Endothelial cell of umbilical vein (primary cell): ENCODE measurements around the gene SRP9. TPM values are rescaled to one million over a fixed set of nuclear protein-coding genes. Genes with fewer than 3 reads are reported as not detected.

Experiments used
- BruUV-seq: library from RNA; stranded (reverse); fragments of 400-500 nt; replicated peaks from 2 replicates; lab custom pipeline; 2021; lab: Mats Ljungman, UMichigan
- CTCF ChIA-PET: fragments of 300-600, 350-600 bp; sonication (Branson Sonifier 250); formaldehyde crosslinking; loops from one replicate; lab custom pipeline; 2021; ENCODE audit warnings: antibody characterized with exemption, inconsistent platforms; lab: Charles Lee
- POLR2A ChIA-PET: fragments of 300-600, 350-600 bp; sonication (Branson Sonifier 250); formaldehyde crosslinking; loops from one replicate; lab custom pipeline; 2021; ENCODE audit warnings: antibody characterized with exemption, inconsistent platforms; lab: Charles Lee
- DNase-seq: peaks from one replicate; pipeline ENCODE4 v3.0.0-alpha.2; 2011; ENCODE audit warnings: low read depth, low spot score
- FAIRE-seq: peaks from 2 replicates; lab custom pipeline; 2011; peaks lifted over from hg19 to GRCh38; lab: Jason Lieb, UNC
- H2AFZ ChIP-seq: 2 replicates; pipeline ENCODE4 v1.6.0; 2012; ENCODE audit warnings: low read depth, low read length, control low read depth, inconsistent platforms
- H3K27ac ChIP-seq: 2 replicates; pipeline ENCODE4 v1.5.1; 2011; ENCODE audit warnings: low read depth, mild to moderate bottlenecking, control low read depth, low read length, moderate library complexity; ENCODE audit not compliant: insufficient read depth
- H3K27me3 ChIP-seq, 2 experiments: 2 replicates each; pipeline versions ENCODE4 v1.6.0 to v1.6.1; 2011; ENCODE audit warnings: low read length in 2 of 2, mixed read lengths in 1 of 2; ENCODE audit not compliant: control insufficient read depth in 2 of 2, insufficient read depth in 2 of 2
- H3K36me3 ChIP-seq, 2 experiments: 2 replicates in 1 of 2; 3 replicates in 1 of 2; pipeline ENCODE4 v1.5.1; 2011; ENCODE audit warnings: low read length in 2 of 2, mild to moderate bottlenecking in 1 of 2, moderate library complexity in 1 of 2; ENCODE audit not compliant: control insufficient read depth in 2 of 2, insufficient read depth in 2 of 2; ENCODE audit errors: extremely low read depth in 1 of 2
- H3K4me1 ChIP-seq: 3 replicates; pipeline ENCODE4 v1.5.1; 2011; ENCODE audit warnings: mild to moderate bottlenecking, low read length; ENCODE audit not compliant: control insufficient read depth, insufficient read depth; ENCODE audit errors: extremely low read depth
- H3K4me2 ChIP-seq: 2 replicates; pipeline ENCODE4 v1.6.1; 2011; ENCODE audit warnings: low read length, control low read depth, mixed read lengths; ENCODE audit not compliant: insufficient read depth
- H3K4me3 ChIP-seq, 3 experiments: fragments of 200-600 bp in 1 of 3; sonication (generic), shearing (Covaris generic) in 1 of 3; replicated peaks in 1 of 3; 2 replicates each; pipeline ENCODE4 v1.5.1; 2011 to 2016; ENCODE audit warnings: control low read depth in 3 of 3, low read length in 3 of 3, mild to moderate bottlenecking in 2 of 3, inconsistent platforms in 1 of 3, low read depth in 1 of 3, moderate library complexity in 1 of 3; ENCODE audit not compliant: insufficient read depth in 1 of 3
- H3K79me2 ChIP-seq: 2 replicates; pipeline ENCODE4 v1.6.0; 2012; ENCODE audit warnings: low read length, inconsistent platforms; ENCODE audit not compliant: control insufficient read depth, insufficient read depth
- H3K9ac ChIP-seq: replicated peaks from 2 replicates; pipeline ENCODE3; 2011; ENCODE audit warnings: low read length, control low read depth; ENCODE audit not compliant: insufficient read depth; ENCODE audit errors: extremely low read depth
- H3K9me1 ChIP-seq: replicated peaks from 3 replicates; pipeline ENCODE4 v1.6.0; 2011; ENCODE audit warnings: mild to moderate bottlenecking, low read length; ENCODE audit not compliant: control insufficient read depth, insufficient read depth; ENCODE audit errors: extremely low read depth
- H3K9me3 ChIP-seq: replicated peaks from 2 replicates; pipeline ENCODE4 v1.5.1; 2012; ENCODE audit warnings: low read length, inconsistent platforms; ENCODE audit not compliant: control insufficient read depth, insufficient read depth
- H4K20me1 ChIP-seq: replicated peaks from 2 replicates; pipeline ENCODE3; 2011; ENCODE audit warnings: mild to moderate bottlenecking, low read length; ENCODE audit not compliant: control insufficient read depth, insufficient read depth; ENCODE audit errors: extremely low read depth
- CTCF ChIP-seq, 2 donors: IDR thresholded peaks; 1 replicate in 1 of 2; 2 replicates in 1 of 2; pipeline ENCODE4 v1.5.1; 2011; ENCODE audit warnings: low read length in 2 of 2, mild to moderate bottlenecking in 2 of 2, moderate library complexity in 2 of 2, control low read depth in 1 of 2, inconsistent platforms in 1 of 2, low read depth in 1 of 2; ENCODE audit not compliant: insufficient read depth in 1 of 2; ENCODE audit errors: extremely low read depth in 1 of 2
- EZH2 ChIP-seq: IDR thresholded peaks from 2 replicates; pipeline ENCODE4 v1.6.1; 2012; ENCODE audit warnings: borderline replicate concordance, low read depth, mild to moderate bottlenecking, moderate library complexity, low read length, inconsistent platforms; ENCODE audit not compliant: severe bottlenecking
- FOS ChIP-seq: IDR thresholded peaks from 2 replicates; pipeline ENCODE4 v1.6.1; 2011; ENCODE audit warnings: mild to moderate bottlenecking, low read length, moderate library complexity, borderline replicate concordance; ENCODE audit not compliant: insufficient read depth
- GATA2 ChIP-seq: IDR thresholded peaks from 2 replicates; pipeline ENCODE4 v1.7.0; 2011; ENCODE audit warnings: low read depth, mild to moderate bottlenecking, moderate library complexity, mixed read lengths, low read length; ENCODE audit not compliant: insufficient read length, insufficient read depth
- JUN ChIP-seq: IDR thresholded peaks from 2 replicates; pipeline ENCODE4 v1.6.1; 2011; ENCODE audit warnings: borderline replicate concordance, low read depth; ENCODE audit not compliant: insufficient read length, insufficient read depth
- MAX ChIP-seq: IDR thresholded peaks from 2 replicates; pipeline ENCODE4 v1.6.1; 2011; ENCODE audit not compliant: insufficient read depth, insufficient read length
- MYC ChIP-seq: IDR thresholded peaks from one replicate; pipeline ENCODE4 v1.6.1; 2011; ENCODE audit warnings: mild to moderate bottlenecking, low read depth, low read length
- POLR2A ChIP-seq: IDR thresholded peaks from 2 replicates; pipeline ENCODE4 v1.6.1; 2012; ENCODE audit warnings: low read depth, mild to moderate bottlenecking, control low read depth, low read length
- POLR2AphosphoS5 ChIP-seq: IDR thresholded peaks from 2 replicates; pipeline ENCODE4 v1.6.1; 2012; ENCODE audit warnings: low read depth, mild to moderate bottlenecking, control low read depth, low read length, moderate library complexity; ENCODE audit not compliant: insufficient read depth
- dilution Hi-C: fragments of 300-500 bp; cut with MboI; formaldehyde crosslinking; loops from one replicate; pipeline ENCODE4 v1.15.0; 2019; ENCODE audit warnings: low sequenced_read_pairs; ENCODE audit not compliant: extremely low pct_ligation_motif_present
- intact Hi-C: fragments of 100-400 bp; cut with micrococcal nuclease; formaldehyde crosslinking; loops from one replicate; pipeline ENCODE4 v1.10.0; 2022
- polyA plus RNA-seq, 4 experiments: library from polyadenylated mRNA; depleted of rRNA in 3 of 4; stranded (reverse) in 3 of 4; unstranded in 1 of 4; fragments of >200 nt; gene quantifications; 2 replicates each; pipeline versions ENCODE4 v1.2.1 to v1.2.3, GENCODE V29; 2011 to 2012; ENCODE audit warnings: missing spikeins in 1 of 4
- total RNA-seq: library from RNA; stranded (reverse); gene quantifications from 2 replicates; pipeline ENCODE4 v1.2.3, GENCODE V29; 2021

SRP9 gene
- total and polyA plus RNA-seq, 2 donors (not counting 3 experiments of a cell fraction or from before 2014, with no cell fraction given): 283 to 384 TPM

GRCh38 chr1:225830841-225831240 is 53.2 kb downstream of the SRP9 start:
- ChIA-PET POLR2A (no interaction called here), CTCF (no interaction called here)
- dilution Hi-C loops: no loop called here

More at GRCh38 chr1:225830841-225831240, 53.2 kb downstream of the SRP9 start:
- TF ChIP-seq MYC (no peak), CTCF (IDR thresholded peaks at IDR 0.05; ENCODE audit: extremely low read depth in 1 of 2, insufficient read depth in 1 of 2, low read depth in 1 of 2, low read length in 2 of 2) (no peak), EZH2 (no peak), JUN (no peak), FOS (no peak), GATA2 (no peak), POLR2AphosphoS5 (no peak), MAX (no peak), POLR2A (no peak)
- Histone ChIP-seq H3K4me2 (no peak overlapping the region), H3K79me2 (no peaks in the 10 kb centered on the region), H3K9me3 (no peaks in the 10 kb centered on the region), H3K27me3 (no peaks in the 10 kb centered on the region), H3K27ac (no peak overlapping the region), H4K20me1 (no peaks in the 10 kb centered on the region), H3K9me1 (no peaks in the 10 kb centered on the region), H3K4me1 (no peaks in the 10 kb centered on the region), H3K4me3 (no peak overlapping the region), H3K9ac (no peak overlapping the region), H2AFZ (no peak overlapping the region), H3K36me3 (peaks cover 0 to 7% of the 10 kb centered on the region in 2 experiments)
- FAIRE-seq: no peak
- intact Hi-C loops: no loop called here
- BruUV-seq: no TSS peak
- no peak for DNase-seq
